GM21423 (cell line): ENCODE results near the gene NAA16.
"Not testable (repeated sequence)": the region's sequence is repeated elsewhere in the genome, so short reads cannot be mapped to it uniquely, and the experiment has no call there.

Experiments used
- ATAC-seq: cut with Tn5 transposase; IDR thresholded peaks from one replicate; pipeline ENCODE4 v1.9.1; 2021; ENCODE audit warnings: mild to moderate bottlenecking, moderate library complexity; ENCODE audit not compliant: unreplicated experiment

The NAA16 gene

DNA sequence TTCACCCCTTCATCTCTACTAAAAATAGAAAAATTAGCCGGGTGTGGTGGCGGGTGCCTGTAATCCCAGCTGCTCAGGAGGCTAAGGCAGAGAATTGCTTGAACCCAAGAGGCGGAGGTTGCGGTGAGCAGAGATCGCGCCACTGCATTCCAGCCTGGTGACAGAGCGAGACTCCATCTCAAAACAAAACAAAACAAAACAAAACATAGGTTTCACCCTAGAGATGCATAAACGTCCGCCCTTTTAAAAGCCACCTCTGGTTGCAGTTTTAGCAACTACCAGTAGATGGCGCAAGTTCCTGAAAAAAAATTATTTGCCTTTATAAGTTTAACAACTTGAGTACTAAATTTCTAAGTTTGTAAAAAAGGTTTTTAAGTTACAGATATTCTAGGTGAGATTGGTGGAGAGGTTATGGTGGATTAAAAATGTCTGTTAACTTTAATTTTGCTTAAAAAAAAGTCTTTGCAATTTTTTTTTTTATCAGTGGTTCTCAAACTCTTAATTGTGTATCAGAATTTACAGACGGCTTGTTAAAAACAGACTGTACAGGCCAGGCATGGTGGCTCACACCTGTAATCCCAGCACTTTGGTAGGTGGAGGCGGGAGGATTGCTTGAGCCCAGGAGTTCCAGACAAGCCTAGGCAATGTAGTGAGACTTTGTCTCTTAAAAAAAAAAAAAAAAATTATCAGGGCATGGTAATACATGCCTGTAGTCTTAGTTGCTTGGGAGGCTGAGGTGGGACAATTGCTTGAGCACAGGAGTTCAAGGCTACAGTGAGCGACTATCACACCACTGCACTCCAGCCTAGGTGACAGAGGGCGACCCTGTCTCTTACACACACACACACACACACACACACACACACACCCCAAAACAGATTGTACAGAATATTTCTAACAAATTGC is 42.1 kb downstream of the NAA16 start:
- no peak for ATAC-seq

DNA sequence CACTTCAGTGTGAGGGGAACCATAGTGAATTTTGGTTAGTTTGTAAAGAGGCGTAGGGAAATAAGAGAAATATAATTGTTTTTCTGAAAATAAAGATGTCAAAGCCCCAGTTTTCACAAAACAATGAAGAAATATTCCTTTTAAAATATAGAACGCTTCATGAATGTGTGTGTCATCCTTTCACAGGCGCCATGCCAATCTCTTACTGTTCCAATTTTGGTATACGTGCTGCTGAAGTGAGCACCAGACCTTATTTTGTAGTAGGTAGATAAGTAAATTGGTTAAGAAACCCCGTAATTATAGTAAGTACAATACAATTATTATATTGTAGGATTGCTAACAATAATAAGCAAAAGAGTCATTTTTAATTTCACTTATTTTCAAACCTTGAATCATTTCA is 43.3 kb downstream of the NAA16 start:
- ATAC-seq, result no peak

DNA sequence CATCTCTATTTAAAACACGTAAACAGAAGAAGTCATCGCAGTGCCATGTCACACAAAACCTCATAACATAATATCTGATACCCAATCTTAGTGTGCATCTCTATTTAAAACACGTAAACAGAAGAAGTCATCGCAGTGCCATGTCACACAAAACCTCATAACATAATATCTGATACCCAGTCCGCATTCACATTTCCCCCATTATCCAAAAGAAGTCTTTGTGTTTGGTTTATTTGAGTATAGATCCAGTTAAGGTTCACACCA is 45.2 kb downstream of the NAA16 start:
- not testable (repeated sequence) for ATAC-seq

DNA sequence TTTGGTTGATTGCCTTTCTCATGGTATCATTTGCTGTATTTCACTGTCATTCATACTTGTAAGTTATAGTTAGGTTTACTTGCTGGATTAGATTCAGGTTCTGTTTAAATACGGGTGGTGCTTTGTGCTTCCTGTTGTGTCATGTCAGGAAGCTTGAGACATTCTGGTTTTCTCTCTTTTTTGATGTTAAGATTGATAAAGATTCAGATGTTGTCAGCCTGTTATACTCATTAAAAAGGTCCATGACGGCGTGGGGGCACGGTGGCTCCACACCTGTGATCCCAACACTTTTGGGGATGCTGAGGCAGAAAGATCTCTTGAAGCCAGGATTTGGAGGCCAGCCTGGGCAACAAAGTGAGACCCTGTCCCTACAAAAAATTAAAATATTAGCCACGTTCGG is 45.7 kb downstream of the NAA16 start:
- ATAC-seq, result no peak

DNA sequence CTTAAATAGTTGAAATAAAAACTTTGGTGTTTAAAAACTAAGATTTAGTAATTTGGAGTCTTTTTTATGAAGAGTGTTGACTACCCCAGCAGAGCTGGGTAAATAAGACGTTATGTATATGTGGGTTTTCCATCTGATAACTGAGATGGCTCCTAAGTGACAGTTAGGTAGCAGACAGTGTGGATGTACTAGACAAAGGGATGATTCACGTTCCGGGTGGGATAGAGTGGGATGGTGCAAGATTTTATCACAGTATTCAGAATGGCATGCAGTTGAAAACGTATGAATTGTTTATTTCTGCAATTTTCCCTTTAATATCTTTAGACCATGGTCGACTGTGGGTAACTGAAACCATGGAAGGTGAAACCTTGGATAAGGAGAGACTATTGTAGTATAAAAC is 50.4 kb downstream of the NAA16 start:
- ATAC-seq, result no peak

DNA sequence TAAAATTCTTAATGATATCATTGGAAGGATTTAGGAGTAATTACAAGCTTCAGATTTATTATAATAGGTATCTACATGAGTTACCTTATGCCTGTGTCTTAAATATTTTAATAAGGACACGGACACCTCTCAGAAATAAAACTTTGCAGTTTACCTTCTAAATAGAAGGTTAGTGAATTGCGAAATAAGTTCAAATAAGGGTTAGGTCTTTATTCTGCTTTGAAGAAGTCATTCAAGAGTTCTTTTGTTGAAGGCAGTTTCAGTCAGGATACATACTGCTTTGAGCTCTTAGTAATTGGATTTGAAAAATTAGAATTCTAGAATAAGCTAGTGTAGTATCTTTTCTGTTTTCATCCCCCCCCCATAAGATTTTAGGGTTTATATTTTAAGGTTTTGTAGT is 53.0 kb downstream of the NAA16 start:
- no peak for ATAC-seq

DNA sequence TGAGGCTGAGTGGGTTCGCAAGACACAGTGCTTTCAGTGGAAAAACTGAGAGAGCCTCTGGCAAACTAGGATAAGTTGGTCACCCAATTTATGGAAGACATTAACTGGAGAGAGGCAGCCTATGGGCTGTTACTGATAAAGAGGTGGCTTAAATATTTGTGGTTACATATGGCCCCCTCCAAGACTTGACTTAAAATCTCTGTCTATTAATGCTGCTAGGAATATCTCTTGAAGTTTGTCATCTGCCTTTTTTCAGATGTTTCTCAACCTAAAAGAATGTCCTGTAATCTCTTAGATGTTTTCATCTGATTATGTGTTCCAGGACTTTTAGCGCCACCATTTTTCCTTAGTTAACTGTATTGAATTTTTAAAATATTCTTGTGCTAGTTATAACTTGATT is 54.6 kb downstream of the NAA16 start:
- no peak for ATAC-seq

DNA sequence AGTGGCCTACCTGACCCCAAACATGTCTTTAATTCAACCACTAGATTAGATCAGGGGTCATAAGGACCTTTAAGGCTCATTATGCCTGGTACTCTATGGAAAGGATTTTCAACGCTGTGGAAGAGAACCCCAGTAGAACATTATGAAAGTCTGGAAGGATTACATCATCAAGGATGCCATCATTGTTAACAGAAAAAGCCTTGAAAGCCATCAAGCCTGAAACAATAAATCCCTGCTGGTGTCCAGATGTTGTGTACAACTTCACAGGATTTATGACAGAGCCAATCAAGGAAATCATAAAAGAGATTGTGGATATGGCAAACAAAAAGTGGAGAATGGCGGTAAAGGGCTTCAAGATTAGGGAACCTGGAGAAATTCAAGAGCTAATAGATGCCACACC is 59.7 kb downstream of the NAA16 start:
- no peak for ATAC-seq

DNA sequence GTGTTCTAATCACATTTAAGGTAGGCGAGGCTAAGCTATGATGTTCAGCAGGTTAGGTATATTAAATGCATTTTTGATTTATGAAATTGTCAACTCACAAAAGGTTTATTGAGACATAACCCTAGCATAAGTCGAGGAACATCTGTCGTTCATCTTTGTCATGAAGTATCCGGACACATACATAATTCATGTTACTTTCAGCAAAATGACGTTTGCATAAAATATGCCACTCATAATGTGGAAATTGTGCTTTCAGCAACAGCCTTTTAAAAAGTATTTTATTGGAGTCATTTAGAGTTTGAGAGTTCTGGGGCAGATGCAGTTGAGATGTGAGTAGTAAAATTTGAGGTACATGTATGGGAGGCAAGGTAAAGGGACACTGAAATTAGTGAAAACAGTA is 66.4 kb downstream of the NAA16 start:
- no peak for ATAC-seq

DNA sequence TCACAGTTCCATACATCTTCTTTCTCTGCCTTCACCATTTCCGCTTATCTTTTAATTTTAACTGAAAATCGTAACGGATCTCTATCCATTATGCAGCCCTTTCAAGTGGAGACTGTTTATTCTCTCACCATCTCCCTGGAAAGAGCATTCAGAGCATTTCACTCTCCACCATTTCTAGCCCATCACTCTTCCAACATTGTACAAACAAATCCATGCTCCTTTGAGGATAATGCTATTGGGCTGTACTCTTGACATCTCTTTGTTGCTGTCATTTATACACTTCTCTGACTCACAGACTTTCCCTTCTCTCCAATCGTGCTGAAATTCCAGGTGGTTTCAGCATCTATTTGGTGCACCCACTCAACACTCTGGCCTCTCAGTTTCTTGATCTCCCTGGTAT is 71.4 kb downstream of the NAA16 start:
- no peak for ATAC-seq

DNA sequence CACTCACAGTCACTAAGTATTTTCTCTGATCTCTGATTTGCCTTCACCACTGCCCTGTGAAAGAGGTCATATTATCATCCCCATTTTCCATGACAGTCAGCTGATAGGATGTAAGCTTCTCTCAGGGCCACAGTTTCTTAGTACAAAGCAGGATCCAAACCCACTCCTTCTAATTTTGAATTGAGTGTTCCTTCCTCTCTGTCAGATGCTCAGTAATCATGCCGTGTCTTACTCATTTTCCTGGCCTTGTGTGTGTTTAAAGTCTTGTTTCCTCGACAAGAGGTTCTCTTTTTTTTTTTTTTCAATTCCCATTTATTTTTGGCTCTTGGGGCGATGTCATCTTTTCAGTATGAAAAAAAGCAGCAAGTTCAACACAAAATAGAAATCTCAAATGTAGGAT is 72.3 kb downstream of the NAA16 start:
- ATAC-seq, result no peak

DNA sequence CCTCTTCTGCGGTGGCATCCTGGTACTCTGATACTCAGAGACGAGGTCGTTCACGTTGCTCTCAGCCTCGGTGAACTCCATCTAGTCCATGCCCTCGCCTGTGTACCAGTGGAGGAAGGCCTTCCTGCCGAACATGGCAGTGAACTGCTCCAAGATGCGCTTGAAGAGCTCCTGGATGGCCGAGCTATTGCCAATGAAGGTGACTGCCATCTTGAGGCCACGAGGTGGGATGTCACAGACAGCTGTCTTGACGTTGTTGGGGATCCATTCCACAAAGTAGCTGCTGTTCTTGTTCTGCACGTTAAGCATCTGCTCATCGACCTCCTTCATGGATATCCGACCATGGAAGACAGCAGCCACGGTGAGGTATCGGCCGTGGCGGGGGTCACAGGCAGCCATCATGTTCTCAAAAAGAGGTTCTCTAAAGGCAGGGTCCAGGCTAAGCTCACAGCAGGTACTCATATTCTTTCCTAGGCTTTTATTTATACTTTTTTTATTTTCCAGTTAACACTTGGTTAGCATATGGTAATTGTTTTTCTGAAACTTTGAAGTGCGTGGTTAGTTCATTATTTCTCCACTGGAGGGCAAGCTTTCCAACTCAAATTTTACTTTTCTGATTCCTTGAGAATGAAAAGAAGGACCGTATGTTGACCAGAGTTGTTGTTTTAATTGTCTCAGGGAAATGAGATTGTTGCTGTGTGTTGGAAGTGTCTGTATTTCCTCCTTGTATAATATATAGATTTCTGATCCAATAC is 73.9 kb downstream of the NAA16 start:
- ATAC-seq, result no peak

DNA sequence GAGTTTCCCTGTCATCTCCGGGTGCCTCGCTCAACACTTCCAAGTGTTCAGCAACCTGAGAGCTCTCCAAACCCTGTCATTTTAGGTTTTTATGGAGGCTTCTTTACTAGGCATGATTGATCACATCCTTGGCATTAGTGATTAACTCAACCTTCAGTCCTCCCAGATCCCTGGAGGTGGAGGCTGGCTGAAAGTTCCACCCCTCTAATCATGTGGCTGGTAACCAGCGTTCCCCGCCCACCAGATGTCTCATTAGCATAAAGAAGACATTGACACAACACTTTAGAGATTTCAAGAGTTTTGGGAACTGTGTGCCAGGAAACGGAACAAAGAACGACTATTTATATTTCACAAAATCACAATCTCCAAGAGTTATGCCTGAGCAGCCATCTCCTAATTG is 75.1 kb downstream of the NAA16 start:
- no peak for ATAC-seq

DNA sequence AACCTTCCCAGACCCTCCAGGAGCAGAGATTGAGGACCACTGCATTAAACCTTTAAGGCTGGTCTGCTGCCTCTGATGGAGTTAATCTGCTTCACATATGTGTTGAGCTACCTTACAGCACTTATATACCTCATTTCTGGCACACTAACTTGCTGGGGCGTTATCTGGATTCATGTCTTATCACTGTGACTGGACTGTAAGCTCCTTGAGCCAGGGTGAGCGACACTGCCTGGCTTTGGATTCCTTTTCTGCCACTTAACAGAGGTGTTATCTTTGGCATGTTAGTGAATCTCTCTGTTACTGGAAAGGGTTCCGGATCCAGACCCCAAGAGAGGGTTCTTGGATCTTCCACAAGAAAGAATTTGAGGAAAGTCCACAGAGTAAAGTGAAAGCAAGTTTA is 76.5 kb downstream of the NAA16 start:
- ATAC-seq, result no peak

DNA sequence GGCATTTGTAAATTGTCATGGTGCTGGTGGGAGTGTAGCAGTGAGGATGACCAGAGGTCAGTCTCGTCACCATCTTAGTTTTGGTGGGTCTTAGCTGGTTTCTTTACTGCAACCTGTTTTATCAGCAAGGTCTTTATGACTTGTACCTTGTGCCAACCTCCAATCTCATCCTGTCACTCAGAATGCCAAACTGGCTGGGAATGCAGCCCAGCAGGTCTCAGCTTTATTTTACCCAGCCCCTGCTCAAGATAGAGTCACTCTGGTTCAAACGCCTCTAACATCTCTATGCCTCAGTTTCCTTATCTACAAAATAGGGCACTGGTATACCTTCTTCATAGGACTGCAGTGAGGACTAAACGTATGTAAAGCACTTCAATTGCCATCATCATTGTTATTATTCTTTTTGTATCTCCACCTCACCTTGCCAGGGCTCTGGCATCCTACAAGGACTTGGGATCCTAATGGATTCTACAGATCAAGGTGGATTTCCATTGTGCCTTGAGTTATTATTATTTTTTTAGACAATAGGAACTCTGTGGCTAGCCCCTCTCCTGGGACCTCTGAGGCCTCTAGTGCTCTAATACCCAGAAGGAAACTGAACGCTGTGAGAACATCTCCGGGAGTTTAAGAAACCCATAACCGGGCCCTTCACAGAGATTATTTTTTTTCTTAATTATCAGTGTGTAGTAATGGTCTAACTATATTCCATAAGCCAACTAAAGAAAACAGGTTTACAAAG is 77.2 kb downstream of the NAA16 start:
- no peak for ATAC-seq

DNA sequence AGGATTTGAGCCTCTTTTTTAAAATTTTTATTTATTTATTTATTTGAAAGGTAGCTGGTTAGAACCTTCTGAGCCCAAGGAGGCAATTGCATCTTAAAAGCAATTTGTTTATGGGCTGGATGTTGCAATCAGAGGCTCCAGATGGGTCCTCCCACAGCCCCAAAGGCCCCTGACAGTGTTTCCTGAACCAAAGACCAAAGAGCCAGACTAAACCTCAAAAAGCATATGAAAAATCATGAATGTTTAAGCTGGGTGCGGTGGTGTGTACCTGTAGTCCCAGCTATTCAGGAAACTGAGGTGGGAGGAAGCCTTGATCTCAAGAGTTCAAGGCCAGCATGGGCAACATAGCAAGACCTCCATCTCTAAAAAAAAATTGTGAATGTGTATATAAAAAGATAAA is 78.5 kb downstream of the NAA16 start:
- ATAC-seq, result no peak

DNA sequence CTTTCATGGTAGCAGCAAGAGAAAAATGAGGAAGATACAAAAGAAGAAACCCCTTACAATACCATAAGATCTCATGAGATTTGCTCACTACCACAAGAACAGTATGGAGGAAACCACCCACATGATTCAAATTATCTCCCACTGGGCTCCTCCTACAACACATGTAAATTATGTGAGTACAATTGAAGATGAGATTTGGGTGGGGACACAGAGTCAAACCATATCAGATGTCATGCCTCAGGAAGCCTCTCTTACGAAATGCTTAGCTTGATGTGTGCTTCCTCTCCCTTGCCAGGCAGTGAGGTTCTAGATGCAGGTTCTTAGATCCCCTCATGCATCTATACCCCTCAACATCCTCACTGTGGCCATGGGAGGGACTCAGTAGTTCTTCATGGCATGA is 83.1 kb downstream of the NAA16 start:
- ATAC-seq, result no peak

DNA sequence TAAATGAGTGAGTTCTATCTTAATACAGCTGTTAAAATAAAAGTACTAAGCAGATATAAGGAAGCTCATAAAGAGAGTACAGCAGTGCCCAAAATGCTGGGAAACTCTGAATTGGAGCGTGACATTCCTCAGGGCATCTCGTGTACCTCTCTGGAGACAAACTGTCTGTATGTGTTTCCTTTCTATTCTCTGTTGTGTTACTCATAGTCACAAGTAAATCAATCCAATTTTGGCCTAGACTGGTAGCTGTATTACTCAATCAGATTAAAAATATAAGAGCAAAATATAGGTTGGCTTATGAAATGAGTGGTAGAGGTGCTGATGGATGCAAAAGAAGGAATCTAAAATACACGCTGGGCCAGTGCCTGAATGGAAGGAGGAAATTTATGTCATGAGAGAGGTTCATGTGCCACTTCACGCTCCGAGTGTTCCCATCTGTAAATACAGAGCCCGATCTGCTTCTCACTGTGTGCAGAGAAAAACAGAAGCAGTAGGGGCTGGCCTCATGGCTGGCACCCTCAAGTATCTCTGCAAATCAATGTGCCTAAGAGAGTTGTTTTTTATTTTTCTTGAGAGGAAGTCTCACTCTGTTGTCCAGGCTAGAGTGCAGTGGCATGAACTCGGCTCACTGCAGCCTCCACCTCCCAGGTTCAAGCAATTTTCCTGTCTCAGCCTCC is 87.6 kb downstream of the NAA16 start:
- no peak for ATAC-seq

DNA sequence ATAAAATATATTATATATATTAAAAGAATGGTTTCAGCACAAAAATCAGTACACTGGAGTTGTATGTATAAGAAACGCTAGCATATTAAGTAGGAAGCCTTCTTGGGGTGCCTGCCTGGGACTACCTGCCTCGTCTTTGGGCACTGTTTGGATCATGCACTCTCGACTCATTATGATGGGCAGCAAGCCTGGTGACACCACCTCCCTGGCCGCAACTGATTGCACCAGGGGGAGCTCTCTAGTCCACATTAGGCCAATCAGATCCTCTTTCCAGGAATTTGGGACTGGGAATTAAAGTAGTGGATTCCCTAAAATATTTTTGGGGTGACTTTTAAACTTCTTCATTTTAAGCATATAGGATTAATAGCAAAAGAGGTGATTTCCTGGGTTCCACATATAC is 90.3 kb downstream of the NAA16 start:
- no peak for ATAC-seq

DNA sequence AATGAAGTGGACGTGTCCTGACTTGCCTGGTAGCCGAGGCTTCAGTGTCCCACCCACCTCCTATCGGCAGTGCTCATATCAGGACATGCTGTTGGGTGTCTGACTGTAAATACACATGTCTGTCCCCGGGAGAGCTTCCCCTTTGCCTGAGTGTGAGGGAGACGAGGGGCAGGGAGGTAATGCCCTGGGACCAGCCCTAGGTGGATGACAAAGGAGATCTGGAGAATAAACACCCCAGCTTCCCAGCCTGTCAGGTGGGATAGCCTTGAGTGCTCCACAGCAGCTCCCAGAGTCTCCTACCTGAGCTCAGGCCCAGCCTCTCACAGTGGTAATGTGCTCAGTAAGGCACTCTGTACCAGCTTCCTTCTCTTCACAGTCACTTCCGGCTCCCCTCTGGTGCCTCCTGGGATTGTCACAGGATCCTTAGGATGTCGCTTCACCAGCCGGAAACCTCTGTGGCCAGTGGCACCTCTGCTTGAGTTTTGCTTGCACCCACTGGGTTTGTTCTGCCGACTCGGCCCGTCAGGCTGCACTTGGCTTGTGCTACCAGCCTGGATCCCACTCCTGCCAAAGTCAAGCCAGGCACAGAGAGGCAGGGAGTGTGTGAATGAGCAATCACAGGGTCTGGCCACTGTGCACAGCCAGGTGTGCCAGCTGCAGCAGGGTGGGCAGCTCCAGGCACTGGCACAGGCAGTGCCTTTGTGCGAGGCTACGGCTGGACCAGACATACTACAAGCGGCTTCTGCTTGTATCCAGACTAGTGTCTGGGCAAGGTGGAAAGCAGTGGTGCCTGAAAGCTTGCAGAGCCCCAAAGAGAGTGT is 91.8 kb downstream of the NAA16 start:
- no peak for ATAC-seq

DNA sequence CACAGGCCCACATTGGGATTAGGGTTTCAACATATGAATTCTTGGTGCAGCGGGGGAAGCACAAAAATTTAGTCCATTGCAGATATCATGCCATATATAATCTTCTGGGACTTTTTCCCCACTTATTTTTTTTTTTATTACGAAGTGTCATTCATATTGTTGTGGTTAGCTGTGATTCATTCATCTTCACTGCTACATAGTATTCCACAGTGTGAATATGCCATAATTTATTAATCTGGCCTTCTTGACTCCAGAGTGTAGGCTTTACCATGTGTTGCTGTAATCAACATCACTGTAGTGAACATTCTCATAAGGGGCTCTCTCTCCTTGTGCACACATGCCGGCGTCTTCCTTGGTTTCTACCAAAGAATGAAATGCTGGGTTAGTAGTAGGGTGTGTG is 92.9 kb downstream of the NAA16 start:
- no peak for ATAC-seq
